ENCODE data around the gene MAB21L4.

Gene MAB21L4

GRCh38 chr2:240906911-240907590 lies 11.1 kb upstream of the MAB21L4 start:
- H3K4me1 ChIP-seq (ENCODE audit: control insufficient read depth, low read length): no peaks in the 10 kb centered on the region
- no peak overlapping the region for H3K4me2 ChIP-seq (ENCODE audit: low read length)
- no peaks in the 10 kb centered on the region for H3F3A ChIP-seq (ENCODE audit: control insufficient read depth, insufficient read depth)
- H3K79me2 ChIP-seq (ENCODE audit: control insufficient read depth, low read length): no peaks in the 10 kb centered on the region
- H4K20me1 ChIP-seq (ENCODE audit: control insufficient read depth, insufficient read depth, low read depth, low read length): no peaks in the 10 kb centered on the region
- peaks cover 6% of the 10 kb centered on the region for H3K27me3 ChIP-seq (ENCODE audit: control insufficient read depth, low read length)
- H3K4me3 ChIP-seq (ENCODE audit: low read length): no peak overlapping the region
- H3K27ac ChIP-seq (ENCODE audit: low read depth, low read length): no peak overlapping the region
- no peaks in the 10 kb centered on the region for H3K9me2 ChIP-seq (replicated peaks; ENCODE audit: control insufficient read depth, low read length)
- H3K36me3 ChIP-seq (ENCODE audit: control insufficient read depth, low read length): no peaks in the 10 kb centered on the region
- TF ChIP-seq CTCF (IDR thresholded peaks at IDR 0.05; ENCODE audit: low read depth, low read length, poor library complexity, severe bottlenecking): no peak
- no peak for TF ChIP-seq EZH2phosphoT487 (IDR thresholded peaks at IDR 0.05; ENCODE audit: borderline replicate concordance, low read length)
- H3K9me3 ChIP-seq (ENCODE audit: control insufficient read depth, insufficient read depth, low read length): no peaks in the 10 kb centered on the region

GRCh38 chr2:240906141-240906910 lies 10.4 kb upstream of the MAB21L4 start, which contains the start of gene CROCC2:
Gene CROCC2, plus strand, starts transcription at chr2:240906336. Its CDS starts 178 bp downstream, at chr2:240906514.
- Histone ChIP-seq H3K4me2 (ENCODE audit: low read length) (no peak within 1 kb of the TSS), H3K36me3 (ENCODE audit: control insufficient read depth, low read length) (no peaks in the 10 kb centered on the region), H3K9me2 (replicated peaks; ENCODE audit: control insufficient read depth, low read length) (no peaks in the 10 kb centered on the region), H3K4me1 (ENCODE audit: control insufficient read depth, low read length) (no peaks in the 10 kb centered on the region), H3K27ac (ENCODE audit: low read depth, low read length) (no peak within 1 kb of the TSS), H3K27me3 (ENCODE audit: control insufficient read depth, low read length) (no peaks in the 10 kb centered on the region), H3F3A (ENCODE audit: control insufficient read depth, insufficient read depth) (no peaks in the 10 kb centered on the region), H3K9me3 (ENCODE audit: control insufficient read depth, insufficient read depth, low read length) (no peaks in the 10 kb centered on the region), H3K79me2 (ENCODE audit: control insufficient read depth, low read length) (no peaks in the 10 kb centered on the region), H4K20me1 (ENCODE audit: control insufficient read depth, insufficient read depth, low read depth, low read length) (no peaks in the 10 kb centered on the region), H3K4me3 (ENCODE audit: low read length) (no peak within 1 kb of the TSS)
- TF ChIP-seq EZH2phosphoT487 (IDR thresholded peaks at IDR 0.05; ENCODE audit: borderline replicate concordance, low read length) (no peak), CTCF (IDR thresholded peaks at IDR 0.05; ENCODE audit: low read depth, low read length, poor library complexity, severe bottlenecking) (no peak)

- Histone ChIP-seq H3K27me3 (ENCODE audit: control insufficient read depth, low read length) (no peaks in the 10 kb centered on the region), H3K4me1 (ENCODE audit: control insufficient read depth, low read length) (no peaks in the 10 kb centered on the region), H3F3A (ENCODE audit: control insufficient read depth, insufficient read depth) (no peaks in the 10 kb centered on the region), H3K27ac (ENCODE audit: low read depth, low read length) (no peak overlapping the region), H3K79me2 (ENCODE audit: control insufficient read depth, low read length) (no peaks in the 10 kb centered on the region), H3K36me3 (ENCODE audit: control insufficient read depth, low read length) (no peaks in the 10 kb centered on the region), H3K4me2 (ENCODE audit: low read length) (no peak overlapping the region), H3K4me3 (ENCODE audit: low read length) (no peak overlapping the region), H4K20me1 (ENCODE audit: control insufficient read depth, insufficient read depth, low read depth, low read length) (no peaks in the 10 kb centered on the region), H3K9me3 (ENCODE audit: control insufficient read depth, insufficient read depth, low read length) (no peaks in the 10 kb centered on the region), H3K9me2 (replicated peaks; ENCODE audit: control insufficient read depth, low read length) (no peaks in the 10 kb centered on the region)
- TF ChIP-seq EZH2phosphoT487 (IDR thresholded peaks at IDR 0.05; ENCODE audit: borderline replicate concordance, low read length) (no peak), CTCF (IDR thresholded peaks at IDR 0.05; ENCODE audit: low read depth, low read length, poor library complexity, severe bottlenecking) (no peak)
Observed at GRCh38 chr2:240905176-240905781, 9.3 kb upstream of the MAB21L4 start.

Measured in DOHH2 (cell line).